Endothelial cell of umbilical vein (primary cell): ENCODE measurements around the gene NOD2. TPM values are rescaled to one million over a fixed set of nuclear protein-coding genes. Genes with fewer than 3 reads are reported as not detected.

ENCODE experiments used
- BruUV-seq: library from RNA; stranded (reverse); fragments of 400-500 nt; replicated peaks from 2 replicates; lab custom pipeline; 2021; lab: Mats Ljungman, UMichigan
- CTCF ChIA-PET: fragments of 300-600, 350-600 bp; sonication (Branson Sonifier 250); formaldehyde crosslinking; loops from one replicate; lab custom pipeline; 2021; ENCODE audit warnings: antibody characterized with exemption, inconsistent platforms; lab: Charles Lee
- POLR2A ChIA-PET: fragments of 300-600, 350-600 bp; sonication (Branson Sonifier 250); formaldehyde crosslinking; loops from one replicate; lab custom pipeline; 2021; ENCODE audit warnings: antibody characterized with exemption, inconsistent platforms; lab: Charles Lee
- DNase-seq: peaks from one replicate; pipeline ENCODE4 v3.0.0-alpha.2; 2011; ENCODE audit warnings: low read depth, low spot score
- FAIRE-seq: peaks from 2 replicates; lab custom pipeline; 2011; peaks lifted over from hg19 to GRCh38; lab: Jason Lieb, UNC
- H2AFZ ChIP-seq: 2 replicates; pipeline ENCODE4 v1.6.0; 2012; ENCODE audit warnings: low read depth, low read length, control low read depth, inconsistent platforms
- H3K27ac ChIP-seq: 2 replicates; pipeline ENCODE4 v1.5.1; 2011; ENCODE audit warnings: low read depth, mild to moderate bottlenecking, control low read depth, low read length, moderate library complexity; ENCODE audit not compliant: insufficient read depth
- H3K27me3 ChIP-seq, 2 experiments: 2 replicates each; pipeline versions ENCODE4 v1.6.0 to v1.6.1; 2011; ENCODE audit warnings: low read length in 2 of 2, mixed read lengths in 1 of 2; ENCODE audit not compliant: control insufficient read depth in 2 of 2, insufficient read depth in 2 of 2
- H3K36me3 ChIP-seq, 2 experiments: 2 replicates in 1 of 2; 3 replicates in 1 of 2; pipeline ENCODE4 v1.5.1; 2011; ENCODE audit warnings: low read length in 2 of 2, mild to moderate bottlenecking in 1 of 2, moderate library complexity in 1 of 2; ENCODE audit not compliant: control insufficient read depth in 2 of 2, insufficient read depth in 2 of 2; ENCODE audit errors: extremely low read depth in 1 of 2
- H3K4me1 ChIP-seq: 3 replicates; pipeline ENCODE4 v1.5.1; 2011; ENCODE audit warnings: mild to moderate bottlenecking, low read length; ENCODE audit not compliant: control insufficient read depth, insufficient read depth; ENCODE audit errors: extremely low read depth
- H3K4me2 ChIP-seq: 2 replicates; pipeline ENCODE4 v1.6.1; 2011; ENCODE audit warnings: low read length, control low read depth, mixed read lengths; ENCODE audit not compliant: insufficient read depth
- H3K4me3 ChIP-seq, 3 experiments: fragments of 200-600 bp in 1 of 3; sonication (generic), shearing (Covaris generic) in 1 of 3; replicated peaks in 1 of 3; 2 replicates each; pipeline ENCODE4 v1.5.1; 2011 to 2016; ENCODE audit warnings: control low read depth in 3 of 3, low read length in 3 of 3, mild to moderate bottlenecking in 2 of 3, inconsistent platforms in 1 of 3, low read depth in 1 of 3, moderate library complexity in 1 of 3; ENCODE audit not compliant: insufficient read depth in 1 of 3
- H3K79me2 ChIP-seq: 2 replicates; pipeline ENCODE4 v1.6.0; 2012; ENCODE audit warnings: low read length, inconsistent platforms; ENCODE audit not compliant: control insufficient read depth, insufficient read depth
- H3K9ac ChIP-seq: replicated peaks from 2 replicates; pipeline ENCODE3; 2011; ENCODE audit warnings: low read length, control low read depth; ENCODE audit not compliant: insufficient read depth; ENCODE audit errors: extremely low read depth
- H3K9me1 ChIP-seq: replicated peaks from 3 replicates; pipeline ENCODE4 v1.6.0; 2011; ENCODE audit warnings: mild to moderate bottlenecking, low read length; ENCODE audit not compliant: control insufficient read depth, insufficient read depth; ENCODE audit errors: extremely low read depth
- H3K9me3 ChIP-seq: replicated peaks from 2 replicates; pipeline ENCODE4 v1.5.1; 2012; ENCODE audit warnings: low read length, inconsistent platforms; ENCODE audit not compliant: control insufficient read depth, insufficient read depth
- H4K20me1 ChIP-seq: replicated peaks from 2 replicates; pipeline ENCODE3; 2011; ENCODE audit warnings: mild to moderate bottlenecking, low read length; ENCODE audit not compliant: control insufficient read depth, insufficient read depth; ENCODE audit errors: extremely low read depth
- CTCF ChIP-seq, 2 donors: IDR thresholded peaks; 1 replicate in 1 of 2; 2 replicates in 1 of 2; pipeline ENCODE4 v1.5.1; 2011; ENCODE audit warnings: low read length in 2 of 2, mild to moderate bottlenecking in 2 of 2, moderate library complexity in 2 of 2, control low read depth in 1 of 2, inconsistent platforms in 1 of 2, low read depth in 1 of 2; ENCODE audit not compliant: insufficient read depth in 1 of 2; ENCODE audit errors: extremely low read depth in 1 of 2
- FOS ChIP-seq: IDR thresholded peaks from 2 replicates; pipeline ENCODE4 v1.6.1; 2011; ENCODE audit warnings: mild to moderate bottlenecking, low read length, moderate library complexity, borderline replicate concordance; ENCODE audit not compliant: insufficient read depth
- GATA2 ChIP-seq: IDR thresholded peaks from 2 replicates; pipeline ENCODE4 v1.7.0; 2011; ENCODE audit warnings: low read depth, mild to moderate bottlenecking, moderate library complexity, mixed read lengths, low read length; ENCODE audit not compliant: insufficient read length, insufficient read depth
- JUN ChIP-seq: IDR thresholded peaks from 2 replicates; pipeline ENCODE4 v1.6.1; 2011; ENCODE audit warnings: borderline replicate concordance, low read depth; ENCODE audit not compliant: insufficient read length, insufficient read depth
- MYC ChIP-seq: IDR thresholded peaks from one replicate; pipeline ENCODE4 v1.6.1; 2011; ENCODE audit warnings: mild to moderate bottlenecking, low read depth, low read length
- POLR2A ChIP-seq: IDR thresholded peaks from 2 replicates; pipeline ENCODE4 v1.6.1; 2012; ENCODE audit warnings: low read depth, mild to moderate bottlenecking, control low read depth, low read length
- POLR2AphosphoS5 ChIP-seq: IDR thresholded peaks from 2 replicates; pipeline ENCODE4 v1.6.1; 2012; ENCODE audit warnings: low read depth, mild to moderate bottlenecking, control low read depth, low read length, moderate library complexity; ENCODE audit not compliant: insufficient read depth
- dilution Hi-C: fragments of 300-500 bp; cut with MboI; formaldehyde crosslinking; loops from one replicate; pipeline ENCODE4 v1.15.0; 2019; ENCODE audit warnings: low sequenced_read_pairs; ENCODE audit not compliant: extremely low pct_ligation_motif_present
- intact Hi-C: fragments of 100-400 bp; cut with micrococcal nuclease; formaldehyde crosslinking; loops from one replicate; pipeline ENCODE4 v1.10.0; 2022
- polyA plus RNA-seq, 4 experiments: library from polyadenylated mRNA; depleted of rRNA in 3 of 4; stranded (reverse) in 3 of 4; unstranded in 1 of 4; fragments of >200 nt; gene quantifications; 2 replicates each; pipeline versions ENCODE4 v1.2.1 to v1.2.3, GENCODE V29; 2011 to 2012; ENCODE audit warnings: missing spikeins in 1 of 4
- total RNA-seq: library from RNA; stranded (reverse); gene quantifications from 2 replicates; pipeline ENCODE4 v1.2.3, GENCODE V29; 2021

NOD2 gene
- total and polyA plus RNA-seq, 2 donors (not counting 3 experiments of a cell fraction or from before 2014, with no cell fraction given) = 0.07 to 0.58 TPM

GRCh38 chr16:50697421-50697715 is 4.0 kb downstream of the NOD2 start:
- no peaks in the 10 kb centered on the region for H3K36me3 ChIP-seq
- H3K4me3 ChIP-seq = no peak overlapping the region
- H3K27ac ChIP-seq = no peak overlapping the region
- ChIA-PET CTCF (interaction anchor here (1.4 to 2.7 kb wide), 2 partner anchors 32 to 109 kb away, joined by 6 to 10 read pairs; no protein-coding TSS in a partner anchor), POLR2A (no interaction called here)
- no peaks in the 10 kb centered on the region for H3K79me2 ChIP-seq
- TF ChIP-seq MYC (no peak), CTCF (IDR thresholded peaks at IDR 0.05; ENCODE audit: extremely low read depth in 1 of 2, insufficient read depth in 1 of 2, low read depth in 1 of 2, low read length in 2 of 2) (no peak), FOS (no peak), GATA2 (no peak), POLR2AphosphoS5 (no peak), JUN (no peak), POLR2A (no peak)
- no TSS peak for BruUV-seq
- H2AFZ ChIP-seq = no peak overlapping the region
- dilution Hi-C loops = no loop called here
- FAIRE-seq (no peak), DNase-seq (no peak)
- no peak overlapping the region for H3K9ac ChIP-seq
- no peaks in the 10 kb centered on the region for H3K4me1 ChIP-seq
- H3K27me3 ChIP-seq = no peaks in the 10 kb centered on the region
- H3K4me2 ChIP-seq = no peak overlapping the region
- intact Hi-C loops = no loop called here
- no peaks in the 10 kb centered on the region for H4K20me1 ChIP-seq
- no peaks in the 10 kb centered on the region for H3K9me3 ChIP-seq
- no peaks in the 10 kb centered on the region for H3K9me1 ChIP-seq
